Islet of Langerhans (tissue), 1 donor: Measurements from ENCODE around the gene ANXA4.
"Not testable (repeated sequence)": the region's sequence is repeated elsewhere in the genome, so short reads cannot be mapped to it uniquely, and the experiment has no call there.

ENCODE experiments used
- FAIRE-seq: peaks from one replicate; lab custom pipeline; 2011; peaks lifted over from hg19 to GRCh38; lab: Jason Lieb, UNC

Gene ANXA4

GRCh38 chr2:69755862-69756467 is 14.0 kb downstream of the ANXA4 start:
- no peak for FAIRE-seq

- FAIRE-seq, result no peak
Observed at GRCh38 chr2:69762025-69762424, 20.1 kb downstream of the ANXA4 start.

DNA sequence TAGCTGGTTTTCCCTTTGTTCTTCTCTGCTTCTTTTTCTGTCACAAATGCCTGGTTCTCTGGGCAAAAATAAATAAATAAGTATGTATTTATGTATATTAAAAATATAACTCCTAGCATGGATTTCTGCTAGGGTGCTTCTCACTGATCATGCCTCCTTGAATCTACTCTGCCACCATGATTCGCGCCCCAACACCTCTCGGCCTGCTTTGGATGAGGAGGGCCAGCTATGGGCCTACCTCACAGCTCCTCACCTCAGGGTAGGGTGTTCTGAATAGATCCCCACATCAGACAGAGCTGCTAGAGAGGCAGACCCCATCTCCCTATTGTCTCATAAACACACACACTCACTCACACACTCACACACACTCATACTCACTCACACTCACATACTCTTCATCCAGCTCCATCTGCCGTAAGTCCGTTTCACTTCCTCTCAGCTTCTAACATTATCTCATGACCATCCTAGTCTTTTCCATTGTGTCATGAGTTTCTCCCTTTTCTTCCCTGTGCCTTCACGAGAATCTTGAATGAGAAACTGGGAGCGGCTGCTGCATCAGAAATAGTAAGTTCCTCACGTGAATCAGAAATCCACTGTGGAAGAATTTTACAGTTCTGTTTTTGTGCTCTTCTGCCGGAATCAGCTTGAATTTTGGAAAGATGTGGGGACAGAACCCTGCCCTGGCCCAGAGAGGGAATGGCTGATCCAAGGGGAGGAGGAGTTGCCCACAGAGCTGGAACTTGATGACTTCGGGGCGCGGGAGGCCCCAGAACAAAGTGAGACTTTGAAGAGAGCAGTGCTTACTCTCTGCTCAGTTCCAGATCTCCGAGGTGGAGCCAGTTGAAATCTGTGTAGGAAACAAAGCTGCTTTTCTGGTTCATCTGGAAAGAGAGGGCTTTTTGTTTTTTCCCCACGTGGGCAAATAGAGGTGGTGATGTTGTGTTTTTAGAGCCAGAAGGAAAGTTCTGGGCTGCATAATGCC is 20.9 kb downstream of the ANXA4 start:
- FAIRE-seq, result no peak

GRCh38 chr2:69763831-69764230 is 21.9 kb downstream of the ANXA4 start:
- not testable (repeated sequence) for FAIRE-seq

DNA sequence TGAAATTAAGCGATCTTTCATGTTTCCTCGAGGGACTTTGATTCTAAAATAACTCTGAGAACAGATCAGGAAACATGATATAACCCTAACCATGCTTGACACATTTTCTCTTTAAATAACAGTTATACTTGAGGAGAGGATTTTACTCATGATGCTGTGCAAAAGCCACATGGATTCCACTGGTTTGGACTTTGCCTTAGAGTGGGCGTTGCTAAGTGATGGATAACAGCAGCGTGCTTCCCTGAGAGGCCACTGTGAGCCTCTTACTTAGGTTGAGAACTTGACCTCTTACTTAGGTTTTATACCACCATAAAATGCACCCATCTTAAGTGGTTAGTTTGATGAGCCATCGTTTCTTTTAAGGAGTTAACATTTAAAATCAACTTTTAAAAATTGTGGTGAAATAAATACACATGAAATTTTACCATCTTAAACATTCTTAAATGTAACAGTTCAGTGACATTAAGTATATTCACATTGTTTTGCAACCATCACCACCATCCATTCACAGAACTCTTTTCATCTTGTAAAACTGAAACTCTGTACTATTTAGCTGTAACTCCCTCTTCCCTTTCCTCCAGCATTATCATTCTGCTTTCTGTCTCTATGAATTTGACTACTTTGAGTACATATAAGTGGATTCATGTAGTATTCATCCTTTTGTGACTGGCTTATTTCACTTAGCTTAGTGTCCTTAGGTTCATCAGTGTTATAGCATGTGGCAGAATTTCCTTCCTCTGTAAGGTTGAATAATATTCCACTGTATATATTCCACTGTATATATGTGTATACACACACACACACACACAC is 22.6 kb downstream of the ANXA4 start:
- no peak for FAIRE-seq

DNA sequence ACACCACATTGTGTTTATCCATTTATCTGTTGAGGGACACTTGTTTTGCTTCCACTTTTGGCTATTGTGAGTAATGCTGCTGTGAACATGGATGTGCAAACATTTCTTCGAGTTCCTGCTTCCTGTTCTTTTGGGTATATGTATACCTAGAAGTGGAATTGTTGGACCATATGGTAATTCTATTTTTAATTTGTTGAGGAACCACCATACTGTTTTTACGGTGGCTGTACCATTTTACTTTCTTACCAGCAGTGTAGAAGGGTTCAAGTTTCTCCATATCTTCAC is 23.1 kb downstream of the ANXA4 start:
- no peak for FAIRE-seq

GRCh38 chr2:69766014-69766413 is 24.1 kb downstream of the ANXA4 start:
- no peak for FAIRE-seq

DNA sequence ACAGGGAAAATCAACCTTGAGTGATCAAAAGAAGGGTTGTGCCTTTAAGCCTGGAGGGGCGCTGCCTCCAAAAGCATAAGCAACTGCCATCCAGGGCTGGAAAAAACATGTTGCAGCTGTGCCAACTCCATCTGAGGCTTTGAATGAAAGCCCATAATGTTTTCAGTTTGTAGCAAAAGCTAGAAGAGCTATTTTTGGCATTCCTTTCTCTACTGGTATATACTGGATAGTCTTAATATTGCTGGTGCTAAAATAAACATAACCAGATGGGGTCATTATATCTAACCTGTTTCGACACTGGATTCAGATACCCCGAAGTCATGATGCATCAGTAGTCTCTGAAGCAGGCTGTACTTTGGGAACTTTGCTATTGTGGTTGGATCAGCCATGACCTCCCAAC is 25.1 kb downstream of the ANXA4 start:
- no peak for FAIRE-seq

- FAIRE-seq, result no peak
Observed at GRCh38 chr2:69768235-69768634, 26.3 kb downstream of the ANXA4 start.

GRCh38 chr2:69768789-69769188 is 26.9 kb downstream of the ANXA4 start:
- FAIRE-seq, result no peak

DNA sequence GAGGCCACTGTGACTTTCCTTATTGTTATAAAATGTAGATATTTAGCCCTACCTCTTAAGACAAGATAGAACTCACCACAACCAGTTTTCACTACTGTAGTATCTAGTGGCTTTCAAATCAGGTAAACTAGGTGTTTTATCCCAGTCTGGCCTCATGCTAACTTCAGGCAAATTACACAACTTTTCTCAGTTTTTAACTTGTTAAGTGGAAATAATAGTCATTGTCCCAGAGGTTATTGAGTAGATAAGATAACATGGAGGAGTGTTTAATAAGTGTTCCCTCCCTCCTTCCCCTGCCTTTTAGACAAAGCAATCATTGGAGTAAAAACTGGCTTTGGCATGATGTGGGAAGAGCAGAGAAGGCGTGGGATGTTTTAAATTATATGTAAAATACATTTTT is 27.3 kb downstream of the ANXA4 start:
- FAIRE-seq, result no peak

DNA sequence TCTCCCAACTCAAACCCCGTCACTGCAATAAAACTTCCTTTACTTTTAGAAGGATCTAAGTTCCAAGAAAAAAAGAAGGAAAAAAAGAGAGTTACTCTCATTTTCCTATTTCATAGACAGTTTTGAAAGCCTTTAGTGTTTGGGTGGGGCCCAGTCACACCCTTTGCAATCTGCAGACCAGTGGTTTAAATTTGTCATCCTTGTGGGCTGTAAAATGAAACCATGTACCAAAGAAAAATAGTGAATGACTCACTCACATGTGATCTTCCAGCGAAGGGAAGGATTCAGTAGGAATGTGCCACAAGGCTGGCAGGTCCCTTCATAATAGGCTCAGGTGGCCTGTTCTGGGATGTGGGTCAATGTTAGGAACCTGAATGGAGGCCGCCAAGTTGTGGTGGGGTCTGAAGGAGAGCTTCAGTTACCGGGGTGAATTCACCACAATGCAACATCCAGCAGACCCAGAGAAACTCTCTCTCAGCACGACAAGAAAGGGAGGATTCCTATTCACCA is 28.3 kb downstream of the ANXA4 start:
- no peak for FAIRE-seq

DNA sequence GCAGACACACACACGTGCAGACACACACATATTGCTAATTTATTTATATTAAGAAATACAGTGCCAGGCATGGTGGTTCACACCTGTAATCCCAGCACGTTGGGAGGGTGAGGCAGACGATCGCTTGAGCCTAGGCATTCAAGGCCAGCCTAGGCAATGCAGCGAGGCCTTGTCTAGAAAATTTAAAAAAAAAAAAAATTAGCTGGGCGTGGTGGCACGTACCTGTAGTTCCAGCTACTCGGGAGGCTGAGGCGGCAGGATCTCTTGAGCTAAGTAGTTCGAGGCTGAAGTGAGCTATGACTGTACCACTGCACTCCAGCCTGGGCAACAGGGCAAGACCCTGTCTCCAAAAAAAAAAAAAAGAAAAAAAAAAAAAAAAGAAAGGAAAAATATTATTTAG is 28.8 kb downstream of the ANXA4 start:
- no peak for FAIRE-seq

- FAIRE-seq, result no peak
Observed at GRCh38 chr2:69771461-69771860, 29.5 kb downstream of the ANXA4 start.

GRCh38 chr2:69773206-69773605 is 31.3 kb downstream of the ANXA4 start:
- FAIRE-seq, result no peak

DNA sequence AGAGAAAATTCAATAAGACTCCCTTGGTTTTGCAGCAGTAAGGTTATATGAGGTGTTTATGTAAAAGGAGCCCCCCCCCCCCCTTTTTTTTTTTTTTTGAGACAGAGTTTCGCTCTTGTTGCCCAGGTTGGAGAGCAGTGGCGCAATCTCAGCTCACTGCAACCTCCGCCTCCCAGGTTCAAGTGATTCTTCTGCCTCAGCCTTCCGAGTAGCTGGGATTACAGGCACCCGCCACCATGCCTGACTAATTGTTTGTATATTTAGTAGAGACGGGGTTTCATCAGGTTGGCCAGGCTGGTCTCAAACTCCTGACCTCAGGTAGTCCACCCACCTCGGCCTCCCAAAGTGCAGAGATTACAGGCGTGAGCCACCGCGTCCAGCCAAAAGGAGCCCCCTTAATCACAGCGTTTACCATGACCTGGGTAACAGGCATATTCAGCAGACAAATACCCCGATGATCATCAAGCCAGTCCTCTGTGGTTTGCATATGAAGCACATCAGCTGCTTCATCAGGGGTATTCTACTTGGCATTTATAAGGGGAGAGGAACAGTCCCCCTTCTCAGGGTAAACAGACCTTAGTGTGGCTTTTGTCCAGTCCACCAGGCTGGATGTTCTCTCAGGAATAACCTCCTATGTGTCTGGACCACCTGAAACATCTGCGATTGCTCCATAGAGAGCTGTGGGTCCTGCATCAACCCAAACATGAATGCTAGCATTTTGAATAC is 32.5 kb downstream of the ANXA4 start:
- not testable (repeated sequence) for FAIRE-seq

- no peak for FAIRE-seq
Observed at GRCh38 chr2:69774984-69775982, 33.3 kb downstream of the ANXA4 start.

- no peak for FAIRE-seq
Observed at GRCh38 chr2:69776886-69777785, 35.2 kb downstream of the ANXA4 start.

DNA sequence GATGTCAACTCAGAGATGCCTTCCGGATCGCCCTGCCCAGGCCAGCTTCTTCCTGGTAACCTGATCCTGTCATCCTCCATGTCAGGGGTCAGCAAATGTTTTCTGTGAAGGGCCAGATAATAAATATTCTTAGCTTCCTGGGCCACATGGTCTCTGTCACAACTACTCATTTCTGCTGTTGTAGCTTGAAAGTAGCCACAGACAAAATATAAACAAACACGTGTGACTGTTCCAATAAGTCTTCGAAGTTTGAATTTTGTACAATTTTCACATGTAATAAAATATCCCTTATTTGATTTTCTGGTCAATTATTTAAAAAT is 35.8 kb downstream of the ANXA4 start:
- FAIRE-seq, result no peak
